NT2/D1 (cell line): ENCODE data around the gene ILK.

ENCODE experiments used
- DNase-seq: peaks from one replicate; pipeline ENCODE4 v3.0.0-alpha.2; 2011; ENCODE audit warnings: low read depth, low spot score
- H3K27me3 ChIP-seq: 2 replicates; pipeline ENCODE4 v1.6.0; 2011; ENCODE audit warnings: mild to moderate bottlenecking; ENCODE audit not compliant: insufficient read length, insufficient read depth
- H3K36me3 ChIP-seq: 2 replicates; pipeline ENCODE4 v1.6.1; 2011; ENCODE audit warnings: mild to moderate bottlenecking, low read length, mixed read lengths; ENCODE audit not compliant: insufficient read depth, insufficient read length
- H3K4me1 ChIP-seq: 2 replicates; pipeline ENCODE4 v1.5.1; 2011; ENCODE audit not compliant: insufficient read depth, insufficient read length
- H3K4me3 ChIP-seq: 2 replicates; pipeline ENCODE4 v1.5.1; 2011; ENCODE audit warnings: low read depth; ENCODE audit not compliant: insufficient read length
- H3K9ac ChIP-seq: 2 replicates; pipeline ENCODE4 v1.6.0; 2011; ENCODE audit warnings: low read depth; ENCODE audit not compliant: insufficient read length
- H3K9me3 ChIP-seq: 2 replicates; pipeline ENCODE4 v1.5.1; 2011; ENCODE audit warnings: mild to moderate bottlenecking, low read length; ENCODE audit not compliant: insufficient read depth
- SUZ12 ChIP-seq: IDR thresholded peaks from 2 replicates; pipeline ENCODE4 v1.6.1; 2011; ENCODE audit not compliant: insufficient read length, insufficient read depth; ENCODE audit errors: extremely low read depth
- YY1 ChIP-seq: IDR thresholded peaks from 2 replicates; pipeline ENCODE4 v1.6.1; 2011; ENCODE audit not compliant: insufficient read length, insufficient read depth
- ZNF274 ChIP-seq: IDR thresholded peaks from 2 replicates; pipeline ENCODE4 v1.6.1; 2011; ENCODE audit warnings: mild to moderate bottlenecking, low read depth, low read length

ILK gene

GRCh38 chr11:6657346-6657745 lies 53.8 kb downstream of the ILK start:
- TF ChIP-seq YY1 (no peak), ZNF274 (no peak), SUZ12 (no peak)
- H3K36me3 ChIP-seq: no peaks in the 10 kb centered on the region
- H3K4me3 ChIP-seq: no peak overlapping the region
- H3K27me3 ChIP-seq: peaks cover 39% of the 10 kb centered on the region
- no peaks in the 10 kb centered on the region for H3K9me3 ChIP-seq
- H3K4me1 ChIP-seq: peaks cover 5% of the 10 kb centered on the region
- DNase-seq: no peak
- no peak overlapping the region for H3K9ac ChIP-seq

- Histone ChIP-seq H3K9me3 (no peaks in the 10 kb centered on the region), H3K36me3 (no peaks in the 10 kb centered on the region), H3K4me1 (peaks cover 5% of the 10 kb centered on the region), H3K27me3 (peaks cover 37% of the 10 kb centered on the region), H3K9ac (no peak overlapping the region), H3K4me3 (no peak overlapping the region)
- TF ChIP-seq ZNF274: no peak
- TF ChIP-seq YY1: no peak
- no peak for DNase-seq
Observed at GRCh38 chr11:6658647-6659046, 55.1 kb downstream of the ILK start.
